K562 (cell line): Measurements from ENCODE around the gene ADPRHL1. TPM values are rescaled to one million over a fixed set of nuclear protein-coding genes. Genes with fewer than 3 reads are reported as not detected.

Experiments
- ATAC-seq: fragments of 200-7000 bp; cut with Tn5 transposase; 3 replicates; pipeline ENCODE4 v1.9.1; 2020; ENCODE audit warnings: moderate library complexity
- BruUV-seq: library from RNA; stranded (reverse); fragments of 400-500 nt; replicated peaks from 2 replicates; lab custom pipeline; 2021; lab: Mats Ljungman, UMichigan
- CTCF ChIA-PET: fragments of 300-600 bp; formaldehyde crosslinking; extraction: SDS; loops from one replicate; lab custom pipeline; 2021; ENCODE audit warnings: low intra/inter-chr PET ratio; lab: Yijun Ruan, JAX
- POLR2A ChIA-PET: fragments of 300-600, 350-650 bp; sonication (Branson Sonifier 250); formaldehyde crosslinking; extraction: SDS; loops from one replicate; lab custom pipeline; 2021; ENCODE audit warnings: antibody characterized with exemption, inconsistent platforms; lab: Yijun Ruan, JAX
- DNase-seq, 4 experiments: peaks; one replicate each; pipeline versions ENCODE4 v3.0.0 to v3.0.0-alpha.2; 2011 to 2018; ENCODE audit warnings: low spot score in 3 of 4, mixed read lengths in 3 of 4; ENCODE audit errors: extremely low read depth in 1 of 4
- FAIRE-seq: peaks from 2 replicates; lab custom pipeline; 2011; peaks lifted over from hg19 to GRCh38; lab: Jason Lieb, UNC
- H2AFZ ChIP-seq: 2 replicates; pipeline ENCODE4 v1.6.0; 2011; ENCODE audit warnings: low read depth, low read length, control low read depth, inconsistent platforms
- H3K27ac ChIP-seq: fragments of 200-600 bp; 3 replicates; pipeline ENCODE4 v1.8.0; 2011; ENCODE audit warnings: low read depth, mild to moderate bottlenecking, control low read depth, inconsistent platforms, low read length, moderate library complexity, mixed read lengths; ENCODE audit errors: extremely low read depth
- H3K27me3 ChIP-seq, 2 experiments: fragments of 300-600 bp in 1 of 2; 2 replicates in 1 of 2; 3 replicates in 1 of 2; pipeline versions ENCODE4 v1.6.0 to v1.8.0; 2011; ENCODE audit warnings: inconsistent platforms in 2 of 2, low read length in 2 of 2, mild to moderate bottlenecking in 1 of 2, mixed read lengths in 1 of 2, moderate library complexity in 1 of 2; ENCODE audit not compliant: control insufficient read depth in 2 of 2, insufficient read depth in 2 of 2
- H3K36me3 ChIP-seq: fragments of 300-600 bp; 3 replicates; pipeline ENCODE4 v1.8.0; 2011; ENCODE audit warnings: mild to moderate bottlenecking, low read length, inconsistent platforms; ENCODE audit not compliant: control insufficient read depth, insufficient read depth
- H3K4me1 ChIP-seq, 2 experiments: fragments of 200-600 bp in 1 of 2; replicated peaks in 1 of 2; 2 replicates in 1 of 2; 3 replicates in 1 of 2; pipeline versions ENCODE4 v1.5.1 to v1.8.0; 2011; ENCODE audit warnings: inconsistent platforms in 2 of 2, low read length in 2 of 2, mild to moderate bottlenecking in 1 of 2, mixed read lengths in 1 of 2, moderate library complexity in 1 of 2; ENCODE audit not compliant: control insufficient read depth in 2 of 2, insufficient read depth in 2 of 2
- H3K4me2 ChIP-seq: 2 replicates; pipeline ENCODE4 v1.6.1; 2011; ENCODE audit warnings: low read length, control low read depth, inconsistent platforms, mixed read lengths; ENCODE audit not compliant: insufficient read depth
- H3K4me3 ChIP-seq: fragments of 200-600 bp; sonication (generic), shearing (Covaris generic); 2 replicates; pipeline ENCODE4 v1.5.1; 2016; ENCODE audit warnings: control low read depth, inconsistent platforms
- H3K79me2 ChIP-seq: fragments of 200-600 bp; 3 replicates; pipeline ENCODE4 v1.8.0; 2011; ENCODE audit warnings: low read length, inconsistent platforms; ENCODE audit not compliant: control insufficient read depth, insufficient read depth
- H3K9ac ChIP-seq, 2 experiments: 2 replicates each; pipeline versions ENCODE4 v1.6.0 to v1.6.1; 2011; ENCODE audit warnings: low read depth in 2 of 2, low read length in 2 of 2, control low read depth in 1 of 2, inconsistent platforms in 1 of 2, mild to moderate bottlenecking in 1 of 2, mixed read lengths in 1 of 2; ENCODE audit not compliant: insufficient read depth in 1 of 2
- H3K9me1 ChIP-seq: one replicate; pipeline ENCODE4 v1.6.0; 2011; ENCODE audit warnings: inconsistent platforms, mild to moderate bottlenecking, low read length, moderate library complexity; ENCODE audit not compliant: control insufficient read depth, insufficient read depth
- H3K9me3 ChIP-seq: replicated peaks from 2 replicates; pipeline ENCODE4 v1.5.1; 2011; ENCODE audit warnings: low read depth, low read length, inconsistent platforms; ENCODE audit not compliant: control insufficient read depth, insufficient read depth
- H4K20me1 ChIP-seq: replicated peaks from 2 replicates; pipeline ENCODE4 v1.6.1; 2011; ENCODE audit warnings: low read length, inconsistent platforms, mixed read lengths; ENCODE audit not compliant: control insufficient read depth, insufficient read depth
- ARID3A ChIP-seq: IDR thresholded peaks from 2 replicates; pipeline ENCODE4 v1.6.1; 2012; ENCODE audit warnings: low read depth, low read length, improper control_type of control experiment, borderline replicate concordance
- DMBX1 ChIP-seq: fragments of 250-450 bp; sonication (Bioruptor Pico); IDR thresholded peaks from 2 replicates; pipeline ENCODE4 v1.8.0; 2022; ENCODE audit warnings: inconsistent platforms, mild to moderate bottlenecking, moderate library complexity, borderline replicate concordance
- E2F8 ChIP-seq: fragments of 450-650 bp; IDR thresholded peaks from 2 replicates; pipeline ENCODE4 v1.7.1; 2018; ENCODE audit warnings: mild to moderate bottlenecking, low read depth; ENCODE audit not compliant: partially characterized antibody
- FOXM1 ChIP-seq, 2 experiments: fragments of 450-650 bp in 1 of 2; sonication (generic) in 1 of 2; formaldehyde crosslinking in 1 of 2; IDR thresholded peaks; 2 replicates each; pipeline versions ENCODE4 v1.6.1 to v1.9.0; 2017 to 2022; ENCODE audit warnings: low read depth in 2 of 2, mild to moderate bottlenecking in 2 of 2, missing genetic modification reagents in 1 of 2, moderate library complexity in 1 of 2
- GABPB1 ChIP-seq: sonication (generic); formaldehyde crosslinking; IDR thresholded peaks from 2 replicates; pipeline ENCODE4 v1.8.0; 2022; ENCODE audit warnings: mild to moderate bottlenecking, missing genetic modification reagents
- GTF2F1 ChIP-seq: IDR thresholded peaks from 2 replicates; pipeline ENCODE4 v1.6.1; 2011; ENCODE audit warnings: low read depth, low read length, improper control_type of control experiment
- JUN ChIP-seq, 2 experiments: sonication (generic) in 1 of 2; formaldehyde crosslinking in 1 of 2; IDR thresholded peaks; 2 replicates each; pipeline versions ENCODE4 v1.6.1 to v1.8.0; 2012 to 2022; ENCODE audit warnings: borderline replicate concordance in 2 of 2, mild to moderate bottlenecking in 2 of 2, improper control_type of control experiment in 1 of 2, low read depth in 1 of 2, low read length in 1 of 2, missing genetic modification reagents in 1 of 2
- MTA2 ChIP-seq: fragments of 450-650 bp; IDR thresholded peaks from 2 replicates; pipeline ENCODE4 v1.6.1; 2016; ENCODE audit warnings: low read depth
- NEUROD1 ChIP-seq: fragments of 150-350 bp; IDR thresholded peaks from 2 replicates; pipeline ENCODE4 v1.6.1; 2014; ENCODE audit warnings: borderline replicate concordance, low read length, low read depth; ENCODE audit not compliant: partially characterized antibody
- PHF21A ChIP-seq: fragments of 450-650 bp; IDR thresholded peaks from 2 replicates; pipeline ENCODE4 v1.6.1; 2017; ENCODE audit warnings: low read depth, borderline replicate concordance
- RFX5 ChIP-seq: IDR thresholded peaks from 2 replicates; pipeline ENCODE4 v1.6.1; 2011; ENCODE audit warnings: low read depth, mild to moderate bottlenecking, improper control_type of control experiment, low read length
- TCFL5 ChIP-seq: fragments of 250-450 bp; sonication (Bioruptor Pico); conservative IDR thresholded peaks from 2 replicates; pipeline ENCODE4 v1.6.1; 2021; ENCODE audit warnings: mild to moderate bottlenecking, moderate library complexity, matching md5 sums
- YY1 ChIP-seq, 3 experiments: IDR thresholded peaks; 2 replicates each; pipeline ENCODE4 v1.6.1; 2011; ENCODE audit warnings: low read length in 2 of 3, mild to moderate bottlenecking in 2 of 3, moderate library complexity in 2 of 3, borderline replicate concordance in 1 of 3, control low read depth in 1 of 3, low read depth in 1 of 3; ENCODE audit not compliant: insufficient read depth in 3 of 3, insufficient replicate concordance in 2 of 3, control insufficient read depth in 1 of 3, insufficient read length in 1 of 3; ENCODE audit errors: extremely low read depth in 1 of 3
- ZKSCAN1 ChIP-seq: fragments of 150-350 bp; IDR thresholded peaks from 2 replicates; pipeline ENCODE4 v1.6.1; 2016; ENCODE audit warnings: low read depth, low read length
- WGBS: fragments of 100-300 bp; shearing (Covaris generic); methylation state at CpG from one replicate; pipeline ENCODE4 v1.1.6; 2016; ENCODE audit warnings: low coverage, mixed read lengths; ENCODE audit not compliant: insufficient coverage; ENCODE audit errors: missing lambda C conversion rate; 5-methylcytosine and 5-hydroxymethylcytosine counted together
- in situ Hi-C: fragments of 300-500 bp; cut with MboI; formaldehyde crosslinking; loops from 4 replicates; pipeline ENCODE4 v1.15.0; 2018; ENCODE audit warnings: inconsistent platforms, mixed read lengths
- intact Hi-C: fragments of 100-400 bp; cut with micrococcal nuclease; formaldehyde crosslinking; loops from 2 replicates; pipeline ENCODE4 v1.14.2; 2022
- polyA plus RNA-seq, 8 experiments: library from polyadenylated mRNA; depleted of rRNA in 4 of 8; stranded (reverse) in 5 of 8; unstranded in 3 of 8; fragments of >200 nt; fragmentation: Nextera tagmentation in 2 of 8; fragmentation: Illumina TruSeq in 1 of 8; extraction: Ambion mirVana in 2 of 8; extraction: Trizol in 1 of 8; gene quantifications; 2 replicates each; pipeline versions ENCODE4 v1.2.1 to v1.2.3, GENCODE V29; 2011 to 2014; ENCODE audit warnings: inconsistent platforms in 1 of 8, missing spikeins in 1 of 8
- total RNA-seq, 7 experiments: library from RNA; depleted of rRNA in 6 of 7; stranded (reverse); fragments of >200 nt in 6 of 7; fragmentation: Illumina TruSeq in 2 of 7; extraction: Trizol in 2 of 7; gene quantifications; 2 replicates each; pipeline versions ENCODE4 v1.2.1 to v1.2.3, GENCODE V29; 2011 to 2021; ENCODE audit warnings: low replicate concordance in 1 of 7

ADPRHL1 gene
- total and polyA plus RNA-seq, 9 of the 15 experiments (the other 6 are each of a cell fraction or from before 2014, with no cell fraction given): 0.06 to 0.76 (median 0.37) TPM; not detected in 1

DNA sequence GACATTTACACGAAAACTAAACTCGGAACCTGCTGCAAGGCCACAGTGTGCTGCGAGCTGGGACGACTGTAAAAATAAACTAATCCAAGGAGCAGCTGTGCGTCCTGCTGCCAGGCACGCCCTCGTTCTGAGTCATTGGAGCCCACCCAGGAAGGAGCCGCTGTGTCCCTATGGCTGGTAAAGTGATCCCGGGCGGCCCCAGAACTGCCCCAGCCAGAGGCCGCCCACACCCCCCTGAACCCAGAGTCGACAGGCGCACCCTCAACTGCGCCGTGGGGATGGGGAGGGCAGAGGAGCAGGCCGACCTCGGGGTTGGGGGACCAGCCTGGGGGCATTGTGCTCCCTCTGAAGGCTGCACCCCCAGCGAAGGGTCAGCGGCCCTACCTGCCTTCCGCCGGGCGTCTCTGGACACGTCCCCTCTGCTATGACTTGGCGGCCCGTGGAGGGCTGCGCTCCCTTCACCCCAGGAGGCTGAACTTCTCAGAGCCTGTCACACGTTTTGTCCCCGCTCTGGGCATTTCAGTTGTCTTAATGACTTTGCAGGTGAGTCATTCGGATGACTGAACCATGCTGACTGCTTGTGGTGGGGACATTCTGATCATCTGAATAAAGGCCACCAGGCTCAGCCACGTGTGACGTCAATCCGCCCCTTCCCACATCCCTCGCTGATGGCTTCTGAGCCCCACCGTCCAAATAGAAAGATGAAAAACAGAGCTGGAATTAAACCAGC, 42.7 kb downstream of the ADPRHL1 start (continued):
- peak; percentile 37; the same call in 1 of the 2 replicates for TF ChIP-seq JUN (IDR thresholded peaks at IDR 0.05; ENCODE audit: borderline replicate concordance, low read depth, low read length)
- no peak for TF ChIP-seq JUN (CRISPR knock-in tag; IDR thresholded peaks at IDR 0.05; ENCODE audit: borderline replicate concordance)
- no peak for TF ChIP-seq PHF21A
- no peak for TF ChIP-seq ZKSCAN1

DNA sequence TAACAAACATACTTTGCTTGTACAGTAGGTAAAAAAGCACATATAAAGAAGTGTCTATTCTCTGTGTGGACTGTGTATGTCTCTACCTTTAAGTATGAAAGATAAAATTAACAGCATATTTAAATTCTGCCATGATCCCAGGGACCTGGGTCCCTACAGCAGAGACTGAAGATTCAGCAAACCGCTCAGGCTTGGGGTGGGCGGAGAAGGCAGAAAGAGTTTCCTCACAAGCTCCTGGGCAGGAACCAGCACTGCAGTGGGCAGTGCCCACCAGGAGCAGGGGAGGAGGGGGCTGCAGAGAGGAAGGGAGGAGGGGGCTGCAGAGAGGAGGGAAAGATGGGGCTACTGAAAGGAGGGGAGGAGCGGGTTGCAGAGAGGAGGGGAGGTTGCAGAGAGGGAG, 44.7 kb downstream of the ADPRHL1 start:
- no TSS peak for BruUV-seq
- peaks cover 0 to 39% of the 10 kb centered on the region in 2 experiments; a peak in 2 of 5 replicates for H3K4me1 ChIP-seq
- TF ChIP-seq NEUROD1 (no peak), MTA2 (no peak), ARID3A (no peak), DMBX1 (CRISPR knock-in tag) (no peak), YY1 (IDR thresholded peaks at IDR 0.05; ENCODE audit: borderline replicate concordance in 1 of 3, control insufficient read depth in 1 of 3, extremely low read depth in 1 of 3, insufficient read depth in 3 of 3, insufficient read length in 1 of 3, insufficient replicate concordance in 2 of 3, low read depth in 1 of 3, low read length in 2 of 3) (no peak), E2F8 (no peak), GTF2F1 (no peak), TCFL5 (CRISPR knock-in tag) (no peak), GABPB1 (no peak), RFX5 (no peak), FOXM1 (IDR thresholded peaks at IDR 0.05; ENCODE audit: low read depth) (no peak), FOXM1 (CRISPR knock-in tag; IDR thresholded peaks at IDR 0.05; ENCODE audit: low read depth) (no peak)

More for the DNA sequence above, 44.7 kb downstream of the ADPRHL1 start:
- Histone ChIP-seq H3K27ac (no peak overlapping the region), H3K79me2 (no peaks in the 10 kb centered on the region), H3K4me2 (no peak overlapping the region), H3K4me3 (no peak overlapping the region), H3K9me3 (no peaks in the 10 kb centered on the region), H3K9me1 (no peaks in the 10 kb centered on the region), H4K20me1 (no peaks in the 10 kb centered on the region; the same call in none of the 2 replicates), H3K36me3 (no peaks in the 10 kb centered on the region), H3K27me3 (peaks cover 40 to 77% of the 10 kb centered on the region in 2 experiments), H3K9ac (no peak overlapping the region), H2AFZ (no peak overlapping the region)
- ChIA-PET POLR2A (no interaction called here), CTCF (no interaction called here)
- FAIRE-seq (no peak), DNase-seq (no peak), ATAC-seq (no peak)
- WGBS: 17% methylated on average over 2 of the region's 3 CpGs
- intact Hi-C loops: loop anchor here (5.0 kb wide), 1 partner anchor 154 kb away; no protein-coding TSS in a partner anchor
- in situ Hi-C loops: no loop called here
